Astrocyte (in vitro differentiated cells and primary cell): ENCODE data around the gene GLS.

Experiments used
- EZH2 ChIP-seq: IDR thresholded peaks from 2 replicates; pipeline ENCODE4 v1.6.1; 2012; ENCODE audit warnings: mild to moderate bottlenecking, low read length, inconsistent platforms; ENCODE audit not compliant: insufficient read depth
- TF ChIP-seq, protein P1 (sequence below): IDR thresholded peaks from 2 replicates; pipeline ENCODE4 v1.5.1; 2011; ENCODE audit warnings: low read depth, mild to moderate bottlenecking, inconsistent platforms, low read length, moderate library complexity; ENCODE audit not compliant: insufficient read depth

- TF ChIP-seq, protein P1, sequence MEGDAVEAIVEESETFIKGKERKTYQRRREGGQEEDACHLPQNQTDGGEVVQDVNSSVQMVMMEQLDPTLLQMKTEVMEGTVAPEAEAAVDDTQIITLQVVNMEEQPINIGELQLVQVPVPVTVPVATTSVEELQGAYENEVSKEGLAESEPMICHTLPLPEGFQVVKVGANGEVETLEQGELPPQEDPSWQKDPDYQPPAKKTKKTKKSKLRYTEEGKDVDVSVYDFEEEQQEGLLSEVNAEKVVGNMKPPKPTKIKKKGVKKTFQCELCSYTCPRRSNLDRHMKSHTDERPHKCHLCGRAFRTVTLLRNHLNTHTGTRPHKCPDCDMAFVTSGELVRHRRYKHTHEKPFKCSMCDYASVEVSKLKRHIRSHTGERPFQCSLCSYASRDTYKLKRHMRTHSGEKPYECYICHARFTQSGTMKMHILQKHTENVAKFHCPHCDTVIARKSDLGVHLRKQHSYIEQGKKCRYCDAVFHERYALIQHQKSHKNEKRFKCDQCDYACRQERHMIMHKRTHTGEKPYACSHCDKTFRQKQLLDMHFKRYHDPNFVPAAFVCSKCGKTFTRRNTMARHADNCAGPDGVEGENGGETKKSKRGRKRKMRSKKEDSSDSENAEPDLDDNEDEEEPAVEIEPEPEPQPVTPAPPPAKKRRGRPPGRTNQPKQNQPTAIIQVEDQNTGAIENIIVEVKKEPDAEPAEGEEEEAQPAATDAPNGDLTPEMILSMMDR: no peak
- no peak for TF ChIP-seq EZH2
These were observed 112.6 kb downstream of the GLS start for GRCh38 chr2:190993292-190993643.
